DMS 273 treated with DMSO at 0.1 percent for 48 hours (cell line): Measurements from ENCODE around the gene PAX2.

ENCODE experiments used
- DNase-seq: peaks from one replicate; lab custom pipeline; 2025; lab: John Stamatoyannopoulos, UW

Gene PAX2

GRCh38 chr10:100819424-100819823 is 74.0 kb downstream of the PAX2 start:
- no peak for DNase-seq

- no peak for DNase-seq
Observed at GRCh38 chr10:100823194-100823593, 77.8 kb downstream of the PAX2 start.

GRCh38 chr10:100824886-100825285 is 79.5 kb downstream of the PAX2 start:
- no peak for DNase-seq

GRCh38 chr10:100825325-100825875 is 80.0 kb downstream of the PAX2 start:
- no peak for DNase-seq

- no peak for DNase-seq
Observed at GRCh38 chr10:100826031-100826651, 80.8 kb downstream of the PAX2 start.

- no peak for DNase-seq
Observed at GRCh38 chr10:100826661-100826982, 81.2 kb downstream of the PAX2 start.

GRCh38 chr10:100826983-100827818 is 81.8 kb downstream of the PAX2 start:
- no peak for DNase-seq

- no peak for DNase-seq
Observed at GRCh38 chr10:100827819-100828737, 82.7 kb downstream of the PAX2 start.

GRCh38 chr10:100828738-100829096 is 83.3 kb downstream of the PAX2 start:
- DNase-seq: no peak

GRCh38 chr10:100829097-100829870 is 83.9 kb downstream of the PAX2 start:
- no peak for DNase-seq

GRCh38 chr10:100829933-100830727 is 84.7 kb downstream of the PAX2 start:
- no peak for DNase-seq

- no peak for DNase-seq
Observed at GRCh38 chr10:100830728-100831111, 85.3 kb downstream of the PAX2 start.

- DNase-seq: no peak
Observed at GRCh38 chr10:100831742-100832141, 86.4 kb downstream of the PAX2 start.

GRCh38 chr10:100835810-100836209 is 90.4 kb downstream of the PAX2 start:
- DNase-seq: no peak

- no peak for DNase-seq
Observed at GRCh38 chr10:100836891-100837290, 91.5 kb downstream of the PAX2 start.

GRCh38 chr10:100837300-100837699 is 91.9 kb downstream of the PAX2 start:
- DNase-seq: no peak

- no peak for DNase-seq
Observed at GRCh38 chr10:100838986-100839385, 93.6 kb downstream of the PAX2 start.

- DNase-seq: no peak
Observed at GRCh38 chr10:100841528-100841927, 96.1 kb downstream of the PAX2 start.

- no peak for DNase-seq
Observed at GRCh38 chr10:100847440-100847839, 102.1 kb downstream of the PAX2 start.

GRCh38 chr10:100848770-100849169 is 103.4 kb downstream of the PAX2 start:
- no peak for DNase-seq

- DNase-seq: no peak
Observed at GRCh38 chr10:100858261-100858660, 112.9 kb downstream of the PAX2 start.
